COLO668 (cell line): ENCODE data around the gene ZDHHC11B.
"Not testable (repeated sequence)": the region's sequence is repeated elsewhere in the genome, so short reads cannot be mapped to it uniquely, and the experiment has no call there.

Experiments used
- DNase-seq: peaks from one replicate; lab custom pipeline; 2025; ENCODE audit not compliant: unreplicated experiment; lab: John Stamatoyannopoulos, UW

ZDHHC11B gene

DNA sequence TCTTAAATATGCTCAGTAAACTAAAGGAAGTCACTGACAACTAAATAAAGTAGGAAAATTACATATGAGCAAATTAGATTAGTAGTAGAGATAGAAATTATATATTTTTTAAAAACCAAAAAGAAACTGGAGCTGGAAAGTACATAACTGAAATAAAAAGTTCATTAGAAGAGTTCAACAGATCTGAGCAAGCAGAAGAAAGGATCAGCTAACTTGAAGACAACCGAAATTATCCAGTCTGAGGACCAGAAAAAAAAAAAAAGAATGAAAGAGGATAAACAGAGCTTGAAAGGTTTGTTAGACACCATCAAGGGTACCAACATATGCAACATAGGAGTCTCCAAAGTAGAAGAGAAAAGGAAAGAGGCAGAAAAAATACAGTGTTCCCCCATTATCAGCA, 65.2 kb downstream of the ZDHHC11B start:
- DNase-seq, result not testable (repeated sequence)

DNA sequence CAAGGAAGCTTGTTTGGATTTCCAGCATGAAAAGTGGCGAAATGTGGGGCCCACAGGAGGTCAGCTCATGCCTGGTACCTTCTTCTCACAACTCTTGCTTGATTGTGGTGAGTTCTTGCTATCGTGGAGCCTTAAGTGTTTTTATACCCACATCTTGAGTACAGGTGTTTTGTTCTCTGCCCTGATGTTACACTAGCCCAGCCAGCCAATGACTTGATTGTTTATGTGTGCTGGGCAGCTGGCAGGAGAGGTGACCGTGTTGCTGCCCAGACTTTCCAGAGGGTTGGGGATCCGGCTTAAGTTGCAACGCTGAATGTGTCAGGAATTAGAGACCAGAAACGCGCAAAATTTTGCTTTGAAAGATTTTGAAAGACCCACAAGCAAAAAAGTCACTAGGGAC, 67.4 kb downstream of the ZDHHC11B start:
- DNase-seq, result no peak

DNA sequence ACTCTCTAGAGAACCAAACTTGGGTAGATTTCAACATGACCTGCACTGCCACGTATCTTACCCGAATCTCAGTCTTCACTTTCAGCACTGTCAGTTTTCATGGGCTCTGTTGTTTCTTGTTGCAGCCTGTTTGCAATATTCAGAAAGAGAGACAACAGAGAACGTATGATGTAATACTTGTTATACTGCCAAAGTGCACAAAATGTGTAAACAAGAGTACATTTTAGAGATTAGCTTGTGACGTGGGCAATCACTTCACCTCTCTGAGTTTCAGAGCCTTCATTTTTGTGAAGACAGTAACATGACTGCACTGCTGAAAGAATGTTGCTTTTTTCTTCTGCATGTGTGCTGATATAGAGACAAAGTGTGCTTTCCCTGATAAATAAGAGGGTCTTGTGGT, 67.8 kb downstream of the ZDHHC11B start:
- DNase-seq, result not testable (repeated sequence)

DNA sequence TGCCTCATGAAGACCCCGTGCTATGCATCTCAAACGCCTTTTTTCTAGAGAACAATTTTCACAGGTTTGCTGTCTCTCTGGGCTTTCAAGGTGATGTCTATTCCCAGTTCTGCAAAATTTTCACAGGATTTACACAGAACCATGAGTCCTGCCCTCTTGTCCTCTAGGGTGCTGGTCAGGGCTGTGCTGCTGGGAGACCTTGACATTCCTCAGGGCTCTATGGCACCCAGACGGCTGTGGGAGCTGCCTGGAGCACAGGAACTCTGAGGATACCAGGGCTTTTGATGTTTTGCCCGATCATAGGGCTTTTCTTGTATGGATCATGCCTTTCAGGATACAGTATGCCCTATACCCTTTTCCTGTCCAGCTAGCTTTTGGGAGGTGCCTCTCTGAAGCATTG, 68.9 kb downstream of the ZDHHC11B start:
- not testable (repeated sequence) for DNase-seq

DNA sequence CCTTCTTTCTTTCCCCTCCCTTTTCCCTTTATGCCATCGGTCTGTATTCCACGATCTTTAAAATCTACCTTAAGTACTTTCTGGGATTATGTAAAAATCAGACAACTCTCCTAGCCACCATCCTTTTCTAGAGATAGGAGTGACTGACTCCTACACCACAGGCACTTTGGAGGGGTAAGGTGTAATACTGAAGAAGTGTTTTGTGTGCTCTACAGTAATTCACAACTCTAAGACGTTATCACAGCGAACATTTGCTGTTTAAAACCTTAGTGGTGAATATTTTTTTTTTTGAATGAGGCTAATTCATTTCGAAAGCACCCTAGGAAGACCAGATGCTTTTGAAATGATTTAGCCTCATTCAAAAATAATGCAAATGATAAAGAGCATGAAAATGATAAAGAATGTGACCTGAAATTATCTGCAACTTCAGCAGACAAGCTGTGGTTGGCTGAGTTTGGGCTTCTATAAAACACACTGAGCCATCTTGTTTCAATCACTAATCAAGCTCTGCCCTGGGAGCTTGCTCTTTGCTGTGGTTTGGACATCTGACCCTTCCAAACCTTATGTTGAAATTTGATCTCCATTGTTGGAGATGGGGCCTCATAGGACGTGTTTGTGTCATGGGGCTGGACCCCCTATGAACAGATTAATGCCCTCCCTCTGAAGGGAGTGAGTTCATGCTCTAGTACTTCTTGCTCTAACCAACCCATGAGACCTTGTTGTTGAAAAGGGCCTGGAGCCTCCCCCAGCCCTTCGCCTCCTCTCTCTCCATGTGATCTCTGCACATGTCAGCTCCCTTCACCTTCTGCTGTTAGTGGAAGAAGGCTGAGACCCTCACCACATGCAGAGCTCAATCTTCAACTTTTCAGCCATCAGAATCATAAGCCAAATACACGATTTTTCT, 70.1 kb downstream of the ZDHHC11B start:
- DNase-seq, result not testable (repeated sequence)

DNA sequence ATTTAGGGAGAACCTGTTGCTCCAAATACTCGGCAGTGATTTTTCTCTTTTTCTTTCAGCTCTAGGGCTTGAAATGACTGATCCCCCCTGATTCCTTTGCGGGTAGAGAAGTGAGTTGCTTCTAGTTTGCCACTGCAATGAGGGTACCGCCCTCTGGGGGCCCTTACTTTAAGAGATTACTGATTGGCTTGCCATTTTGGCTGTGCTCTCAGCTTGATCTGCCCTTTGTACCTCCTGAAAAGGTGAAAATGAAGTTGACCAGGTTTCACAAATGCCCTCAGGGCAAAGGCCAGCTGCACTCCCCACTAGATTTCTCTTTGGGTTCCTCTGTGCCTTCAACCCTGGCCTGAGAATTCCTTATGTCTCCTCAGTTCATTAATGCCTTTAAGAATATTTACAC, 70.8 kb downstream of the ZDHHC11B start:
- DNase-seq, result not testable (repeated sequence)

DNA sequence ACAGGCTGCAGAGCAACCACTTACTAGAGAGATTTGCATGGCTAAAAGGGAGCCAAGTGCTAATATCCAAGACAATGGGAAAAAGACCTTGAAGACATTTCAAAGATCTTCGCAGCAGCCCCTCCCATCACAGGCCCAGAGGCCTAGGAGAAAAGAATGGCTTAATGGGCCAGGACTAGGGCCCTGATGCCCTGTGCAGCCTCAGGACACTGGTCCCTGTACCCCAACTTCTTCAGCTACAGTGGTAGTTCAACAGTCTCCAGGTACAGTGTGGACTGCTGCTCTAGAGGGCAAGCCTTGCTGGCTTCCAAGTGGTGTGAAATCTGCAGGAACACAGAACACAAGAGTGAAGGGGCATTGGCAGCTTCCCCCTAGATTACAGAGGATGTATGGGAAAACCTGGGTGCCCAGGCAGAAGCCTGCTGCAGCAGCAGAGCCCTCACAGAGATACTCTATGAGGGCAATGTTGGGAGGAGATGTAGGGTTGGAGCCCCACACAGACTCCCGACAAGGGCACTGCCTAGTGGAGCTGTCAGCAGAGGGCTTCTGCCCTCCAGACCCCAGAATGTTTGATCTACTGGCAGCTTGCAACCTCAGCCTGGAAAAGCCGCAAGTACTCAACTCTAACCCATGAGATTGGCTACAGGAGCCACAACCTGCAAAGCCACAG, 75.5 kb downstream of the ZDHHC11B start:
- not testable (repeated sequence) for DNase-seq

DNA sequence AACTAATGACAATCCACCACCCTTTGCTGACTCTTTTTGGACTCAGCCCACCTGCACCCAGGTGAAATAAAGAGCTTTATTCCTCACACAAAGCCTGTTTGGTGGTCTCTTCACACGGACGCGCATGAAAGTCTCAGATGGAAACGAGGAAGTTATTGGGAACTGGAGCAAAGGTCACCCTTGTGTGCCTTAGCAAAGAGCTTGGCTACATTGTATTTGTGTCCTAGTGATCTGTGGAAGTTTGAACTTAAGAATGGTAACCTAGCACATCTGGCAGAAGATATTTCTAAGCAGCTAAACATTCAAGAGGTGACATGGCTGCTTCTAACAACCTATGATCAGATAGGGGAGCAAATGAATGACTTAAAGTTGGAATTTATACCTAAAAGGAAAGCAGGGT, 76.2 kb downstream of the ZDHHC11B start:
- DNase-seq, result not testable (repeated sequence)

DNA sequence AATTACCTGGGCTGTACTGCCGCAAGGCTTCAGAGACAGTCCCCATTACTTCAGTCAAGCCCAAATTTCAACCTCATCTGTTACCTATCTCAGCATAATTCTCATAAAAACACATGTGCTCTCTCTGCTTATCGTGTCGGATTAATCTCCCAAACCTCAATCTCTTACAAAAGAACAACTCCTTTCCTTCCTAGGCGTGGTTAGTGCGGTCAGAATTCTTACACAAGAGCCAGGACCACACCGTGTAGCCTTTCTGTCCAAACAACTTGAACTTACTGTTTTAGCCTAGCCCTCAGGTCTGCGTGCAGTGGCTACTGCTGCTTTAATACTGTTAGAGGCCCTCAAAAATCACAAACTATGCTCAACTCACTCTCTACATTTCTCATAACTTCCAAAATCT, 78.4 kb downstream of the ZDHHC11B start:
- not testable (repeated sequence) for DNase-seq

DNA sequence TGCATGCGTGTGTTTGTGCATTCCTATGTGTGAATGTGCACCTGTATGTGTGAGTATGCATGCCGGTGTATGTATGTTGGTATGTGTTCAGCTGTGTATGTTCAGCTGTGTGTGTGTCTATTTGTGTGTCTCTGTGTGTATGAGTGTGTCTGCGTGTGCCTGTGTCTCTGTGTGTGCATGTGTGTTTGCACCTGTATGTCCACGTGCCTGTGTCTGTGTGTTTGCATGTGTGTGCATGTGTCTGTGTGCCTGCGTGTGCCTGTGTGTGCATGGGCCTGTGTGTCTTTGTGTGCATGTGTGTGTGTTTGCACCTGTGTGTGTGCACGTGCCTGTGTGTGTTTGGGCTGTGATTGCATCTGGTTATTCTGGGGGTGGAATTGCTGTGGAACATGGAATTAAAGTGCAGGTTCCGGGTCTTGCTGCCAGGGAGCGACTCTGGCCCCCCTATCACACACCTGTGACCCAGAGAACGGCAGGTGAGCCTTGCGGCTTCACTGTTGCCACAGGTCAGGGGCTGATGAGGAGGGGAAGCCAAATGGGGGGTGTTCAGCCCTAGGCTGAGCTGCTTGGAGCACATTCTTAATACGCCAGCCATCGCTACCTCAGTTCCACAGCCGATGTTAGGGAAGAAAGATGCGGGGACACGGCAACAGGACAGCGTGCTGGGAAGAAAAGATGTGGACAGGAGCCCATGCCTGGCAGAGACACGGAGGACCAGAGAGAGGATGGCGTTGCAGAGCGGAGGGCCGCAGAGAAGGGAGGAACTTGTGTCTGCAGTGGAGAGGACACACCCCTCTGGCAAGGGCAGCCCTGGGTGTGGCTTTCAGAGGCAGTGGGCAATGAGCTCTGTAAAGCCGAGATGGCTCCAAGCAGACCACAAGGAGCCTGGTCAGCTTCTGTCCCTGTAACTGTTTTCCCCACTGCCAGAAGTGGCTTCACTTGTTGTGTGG, 87.5 kb downstream of the ZDHHC11B start:
- not testable (repeated sequence) for DNase-seq

DNA sequence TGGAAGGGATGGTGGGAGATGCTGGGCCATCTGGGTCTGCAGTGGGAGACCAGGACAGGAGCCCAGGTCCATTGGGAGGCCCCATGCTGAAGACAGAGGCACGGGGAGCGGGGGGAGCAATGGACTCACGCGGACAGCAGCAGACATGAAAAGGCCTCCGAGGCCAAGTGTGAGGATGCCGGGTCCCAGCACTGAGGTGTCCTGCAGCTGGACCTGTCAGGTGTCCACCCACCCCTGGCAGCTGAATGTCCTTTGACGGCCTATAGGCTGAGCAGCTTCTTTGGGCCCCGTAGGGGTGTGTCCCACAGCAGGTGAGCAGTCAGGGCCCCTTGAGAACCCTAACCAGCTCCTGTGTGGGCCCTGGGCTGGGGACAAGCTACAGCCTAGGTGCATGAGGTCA, 88.3 kb downstream of the ZDHHC11B start:
- DNase-seq, result not testable (repeated sequence)

DNA sequence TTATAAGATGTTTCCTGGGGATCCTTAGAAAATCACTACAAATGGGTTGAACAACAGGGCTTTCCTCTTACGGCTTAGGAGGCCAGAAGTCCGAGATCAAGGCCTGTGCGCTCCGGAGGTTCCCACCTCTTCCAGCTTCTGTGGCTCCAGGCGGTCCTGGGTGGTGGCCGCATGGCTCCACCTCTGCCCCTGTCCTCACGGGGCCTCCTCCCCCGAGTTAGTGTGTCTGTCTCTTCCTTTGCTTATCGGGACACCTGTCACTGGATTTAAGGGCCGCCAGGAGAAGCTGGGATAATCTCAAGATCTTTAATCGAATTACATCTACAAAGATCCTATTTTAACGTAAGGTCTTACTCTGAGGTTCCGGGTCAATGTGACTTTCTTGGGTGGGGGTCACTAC, 89.1 kb downstream of the ZDHHC11B start:
- not testable (repeated sequence) for DNase-seq

DNA sequence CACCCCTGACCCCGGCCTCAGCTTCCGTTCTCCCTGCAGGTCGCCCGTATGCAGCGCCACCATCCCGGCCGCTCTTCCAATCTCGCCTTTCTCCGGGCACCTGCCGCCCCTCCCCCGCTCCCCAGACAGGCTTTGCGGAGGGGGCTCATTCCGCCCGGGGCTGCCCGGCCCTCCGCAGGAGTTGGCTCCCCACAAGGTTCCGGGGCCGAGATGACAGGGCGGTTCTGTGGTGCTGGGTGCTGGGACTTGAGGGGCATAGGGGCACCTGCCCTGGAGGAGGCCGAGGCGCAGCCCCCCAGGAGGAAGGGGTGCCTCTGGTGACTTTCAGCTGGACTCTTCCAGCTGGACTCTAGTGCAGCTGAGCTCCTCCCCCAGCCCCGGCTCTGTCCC, 90.5 kb downstream of the ZDHHC11B start:
- DNase-seq, result not testable (repeated sequence)

DNA sequence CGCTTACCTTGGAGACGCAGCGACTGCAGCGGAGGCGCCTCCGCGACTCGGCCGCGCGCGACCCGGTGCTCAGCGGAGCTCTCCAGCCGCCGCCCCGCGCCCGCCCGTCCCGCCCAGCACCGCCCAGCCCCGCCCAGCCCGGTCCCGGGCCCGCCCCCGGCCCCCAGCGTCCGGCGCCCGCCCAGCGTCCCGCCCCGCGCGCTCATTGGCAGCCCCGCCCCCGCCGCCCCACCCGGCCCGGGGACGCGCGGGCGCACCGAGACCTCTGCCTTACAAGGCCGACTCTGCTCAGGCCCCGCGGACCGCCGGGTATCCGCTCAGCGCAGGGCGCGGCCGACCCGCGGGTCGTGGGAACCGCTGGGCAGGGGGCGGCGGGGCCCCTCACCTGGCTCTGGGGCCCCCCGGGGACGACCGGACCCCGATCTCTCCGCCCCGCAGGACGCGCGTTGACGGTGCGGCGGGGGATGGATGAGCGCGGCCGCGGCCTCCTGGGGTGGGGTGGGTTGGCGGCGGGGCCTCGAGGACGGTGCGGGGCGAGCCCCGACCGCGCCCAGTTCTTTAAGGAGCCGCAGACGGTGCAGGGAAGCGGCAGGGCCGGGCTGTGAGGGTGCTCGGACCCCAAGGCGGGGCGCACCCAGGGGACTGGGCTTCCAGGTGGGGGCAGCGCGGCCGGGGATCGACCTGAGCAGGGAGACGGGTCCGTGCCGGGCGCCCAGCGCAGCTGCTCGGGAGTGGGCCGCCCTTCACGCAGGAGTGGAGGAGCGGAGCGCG, 91.1 kb downstream of the ZDHHC11B start, which contains the start of gene TPPP:
TSS of gene TPPP (minus strand) at position 82 of the 771 bp plus-strand sequence. CDS start 15,292 bp downstream, outside the sequence.
- peak; percentile 87 for DNase-seq

DNA sequence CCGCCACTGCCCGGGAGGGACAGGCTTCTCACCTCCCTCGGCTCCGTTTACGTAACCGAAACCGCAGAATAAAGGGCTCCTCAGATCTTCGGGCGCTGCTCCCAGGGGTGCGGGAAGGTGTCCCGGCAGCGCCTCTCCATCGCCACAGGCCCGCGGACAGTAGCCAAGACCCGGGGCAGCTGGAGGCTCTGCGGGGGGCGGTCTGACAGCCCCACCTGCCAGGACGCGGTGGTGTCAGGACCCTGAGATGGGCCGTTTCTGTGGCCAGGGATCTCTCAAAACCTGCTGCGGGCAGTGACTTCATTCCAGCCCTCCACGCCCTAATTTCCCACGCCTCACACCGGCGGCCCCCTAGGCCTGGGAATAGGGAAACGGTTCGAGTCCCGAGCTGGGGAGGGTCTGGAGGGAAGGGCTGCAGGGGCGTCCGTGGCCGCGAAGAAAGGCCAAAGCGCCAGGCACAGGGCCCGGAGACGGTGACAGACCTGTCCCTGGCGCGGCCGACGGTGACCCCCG, 91.9 kb downstream of the ZDHHC11B start:
- DNase-seq, result not testable (repeated sequence)

DNA sequence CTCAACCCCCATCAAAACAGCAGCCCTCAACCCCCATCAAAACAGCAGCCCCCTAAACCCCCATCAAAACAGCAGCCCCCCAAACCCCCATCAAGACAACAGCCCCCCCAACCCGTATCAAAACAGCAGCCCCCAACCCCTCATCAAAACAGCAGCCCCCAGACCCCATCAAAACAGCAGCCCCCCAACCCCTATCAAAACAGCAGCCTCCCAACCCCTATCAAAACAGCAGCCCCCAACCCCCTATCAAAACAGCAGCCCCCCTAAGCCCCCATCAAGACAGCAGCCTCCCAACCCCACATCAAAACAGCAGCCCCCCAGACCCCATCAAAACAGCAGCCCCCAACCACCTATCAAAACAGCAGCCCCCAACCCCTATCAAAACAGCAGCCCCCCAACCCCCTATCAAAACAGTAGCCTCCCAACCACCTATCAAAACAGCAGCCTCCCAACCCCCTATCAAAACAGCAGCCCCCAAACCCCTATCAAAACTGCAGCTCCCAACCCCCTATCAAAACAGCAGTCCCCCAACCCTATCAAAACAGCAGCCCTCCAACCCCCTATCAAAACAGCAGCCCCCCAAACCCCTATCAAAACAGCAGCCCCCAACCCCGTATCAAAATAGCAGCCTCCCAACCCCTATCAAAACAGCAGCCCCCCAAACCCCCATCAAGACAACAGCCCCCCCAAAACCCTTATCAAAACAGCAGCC, 92.6 kb downstream of the ZDHHC11B start:
- DNase-seq, result no peak

DNA sequence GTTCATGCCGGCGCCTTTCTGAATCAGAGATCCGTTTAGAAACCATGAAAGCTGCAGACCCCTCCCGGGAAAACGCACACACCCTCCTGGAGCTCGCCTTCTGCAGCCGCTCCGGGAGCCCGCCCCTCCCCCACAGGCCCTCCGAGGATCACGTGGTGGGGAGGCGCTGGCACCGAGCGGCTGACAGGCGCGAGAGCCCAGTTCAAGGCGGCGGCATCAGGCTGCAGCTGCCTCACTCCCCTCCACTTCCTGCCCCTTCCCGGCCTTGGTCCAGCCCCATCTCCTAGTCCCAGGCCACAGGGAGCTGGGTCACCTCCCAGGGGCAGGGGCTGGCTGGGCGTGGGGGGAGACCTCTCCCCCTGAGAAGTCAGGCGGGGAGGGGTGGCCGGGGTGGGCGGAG, 93.5 kb downstream of the ZDHHC11B start:
- not testable (repeated sequence) for DNase-seq

DNA sequence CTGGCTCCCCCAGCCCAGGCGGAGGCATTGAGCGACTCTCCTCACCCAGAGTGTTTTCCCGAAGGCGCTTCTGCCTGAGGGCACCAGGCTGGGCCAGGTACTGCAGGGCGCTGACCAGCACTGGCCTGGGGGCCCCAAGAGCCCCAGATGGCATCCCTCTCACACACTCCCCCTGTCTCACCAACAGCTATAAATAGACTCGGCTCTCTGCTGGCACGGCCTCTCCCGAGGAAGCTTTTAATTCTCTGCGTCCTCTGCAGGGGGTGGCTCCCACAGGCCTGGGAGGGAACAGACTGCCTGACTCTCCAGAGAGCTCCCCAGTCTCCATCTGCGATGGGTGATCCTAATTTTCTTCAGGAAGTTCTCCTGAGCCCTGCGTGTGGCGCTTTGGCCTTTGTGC, 94.2 kb downstream of the ZDHHC11B start:
- DNase-seq, result not testable (repeated sequence)

DNA sequence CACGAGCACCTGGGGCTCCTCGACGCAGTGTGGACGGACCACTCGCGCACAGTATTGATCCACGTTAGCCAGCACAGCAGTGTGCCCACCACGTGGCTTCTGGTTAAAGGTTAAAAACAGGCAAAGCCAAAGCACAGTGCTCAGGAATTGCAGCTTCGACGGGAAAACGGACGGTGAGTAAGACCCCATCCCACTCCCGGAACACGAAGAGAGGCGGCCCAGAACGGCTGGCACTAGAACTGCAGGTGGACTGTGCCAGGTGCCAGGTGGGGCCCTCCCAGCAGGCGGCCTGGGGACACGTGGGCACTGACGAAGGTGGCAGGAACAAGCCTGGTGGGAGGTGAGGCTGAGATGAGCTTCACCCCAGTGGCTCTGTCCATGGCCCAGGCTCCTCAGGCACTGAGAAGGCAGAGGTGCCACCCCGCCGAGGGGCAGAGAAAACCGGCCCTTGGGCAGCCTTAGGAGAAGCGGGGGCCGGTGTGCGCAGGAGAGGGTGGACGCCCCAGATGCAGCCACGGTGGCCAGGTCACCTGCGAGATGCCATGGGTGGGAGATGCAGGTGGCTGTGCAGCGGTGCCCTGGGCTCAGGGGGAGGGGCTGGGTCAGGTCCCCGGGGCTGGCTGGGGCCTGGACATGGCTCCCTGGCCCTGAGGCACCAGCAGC, 96.0 kb downstream of the ZDHHC11B start:
- peak; percentile 32 for DNase-seq
